GM21717 (cell line): ENCODE measurements around the gene PROZ.

Experiments used
- ATAC-seq: cut with Tn5 transposase; IDR thresholded peaks from one replicate; pipeline ENCODE4 v1.9.1; 2021; ENCODE audit warnings: mild to moderate bottlenecking, moderate library complexity; ENCODE audit not compliant: unreplicated experiment

PROZ gene

DNA sequence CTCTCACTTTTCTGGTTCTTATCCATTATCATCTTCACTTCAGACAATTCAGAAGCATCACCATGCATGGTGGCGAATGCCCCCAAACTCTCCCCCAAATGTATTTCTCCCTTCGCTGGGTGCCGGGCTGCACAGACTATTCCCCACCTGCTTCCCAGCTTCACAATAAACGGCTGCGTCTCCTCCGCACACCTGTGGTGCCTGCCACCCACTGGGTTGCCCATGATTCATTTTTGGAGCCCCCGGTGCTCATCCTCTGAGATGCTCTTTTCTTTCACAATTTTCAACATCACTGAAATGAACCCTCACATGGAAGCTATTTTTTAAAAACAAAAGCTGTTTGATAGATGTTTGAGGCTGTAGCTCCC lies 38.6 kb upstream of the PROZ start:
- ATAC-seq: no peak

DNA sequence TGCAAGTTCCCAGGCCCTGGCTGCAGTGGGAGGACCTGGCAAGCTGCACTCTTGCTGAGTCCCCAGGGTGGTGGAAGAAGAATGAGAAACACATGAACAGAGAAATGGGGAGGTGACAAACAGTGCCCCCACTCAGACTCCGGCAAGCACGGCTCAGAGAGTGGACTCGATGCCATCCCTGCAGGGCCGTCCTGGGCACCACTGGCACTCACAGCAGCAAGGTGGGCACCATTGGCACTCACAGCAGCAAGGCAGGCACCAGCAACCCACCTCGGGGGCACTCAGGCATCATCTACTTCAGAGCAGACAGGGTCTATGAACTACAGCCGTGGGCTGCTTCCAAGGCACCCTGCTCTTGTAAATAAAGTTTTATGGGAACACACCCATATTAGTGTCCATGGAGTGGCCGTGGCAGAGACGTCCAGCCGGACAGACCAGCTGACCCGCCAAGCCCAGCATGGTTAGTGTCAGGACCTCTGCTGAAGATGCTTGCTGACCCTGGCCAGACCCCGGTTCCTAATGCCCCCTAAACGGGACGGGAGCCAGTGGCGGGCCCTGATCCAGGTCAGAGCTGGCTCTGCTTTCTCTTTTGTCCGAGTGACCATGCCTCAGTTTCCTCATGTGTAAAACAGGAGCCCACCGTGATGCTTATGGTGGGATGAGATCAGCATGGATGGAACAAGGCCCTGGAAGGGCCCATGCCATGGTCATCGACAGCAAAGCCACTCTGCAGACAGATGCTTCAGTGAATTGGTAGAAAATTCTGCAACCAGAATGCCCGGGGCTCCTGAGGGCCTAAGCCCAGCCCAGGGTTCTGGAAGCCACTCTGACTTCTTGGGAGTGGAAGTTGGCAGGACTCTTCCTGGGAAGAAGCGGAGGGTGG lies 37.9 kb upstream of the PROZ start:
- no peak for ATAC-seq

DNA sequence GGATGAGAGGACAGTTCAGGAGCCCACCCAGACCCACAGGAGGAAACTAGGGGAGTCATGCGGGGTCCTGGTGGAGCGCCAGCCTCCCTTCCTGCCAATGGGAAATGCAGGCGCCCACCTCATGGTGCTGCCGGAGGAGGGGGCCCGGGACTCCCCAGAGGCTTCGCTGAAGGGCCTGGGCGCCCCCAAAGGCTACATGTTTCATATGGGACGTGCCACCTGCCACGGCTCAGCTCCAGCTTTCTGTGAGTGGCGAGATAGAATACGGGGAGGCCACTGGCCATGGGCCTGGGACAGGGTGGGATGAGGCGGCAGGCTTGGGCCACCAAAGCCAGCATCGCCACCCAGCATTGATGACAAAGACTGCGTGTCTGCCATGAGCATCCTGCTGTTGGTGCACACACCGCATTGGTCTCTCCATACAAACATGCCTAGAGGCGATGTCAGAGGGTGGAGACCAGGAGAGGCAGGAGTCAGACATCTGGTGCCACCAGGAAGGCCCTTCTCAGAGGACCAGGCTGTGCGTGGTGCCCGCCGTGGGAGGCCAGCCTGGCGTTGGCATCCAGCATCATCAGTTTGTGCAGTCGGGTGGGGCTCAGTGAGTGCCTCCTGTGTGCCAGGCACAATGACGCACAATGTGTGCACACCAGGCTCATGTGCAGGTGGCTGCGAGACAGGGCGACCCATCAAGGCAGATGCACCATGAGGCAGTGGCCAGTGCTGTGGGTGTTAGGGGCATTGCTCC lies 37.1 kb upstream of the PROZ start:
- no peak for ATAC-seq

DNA sequence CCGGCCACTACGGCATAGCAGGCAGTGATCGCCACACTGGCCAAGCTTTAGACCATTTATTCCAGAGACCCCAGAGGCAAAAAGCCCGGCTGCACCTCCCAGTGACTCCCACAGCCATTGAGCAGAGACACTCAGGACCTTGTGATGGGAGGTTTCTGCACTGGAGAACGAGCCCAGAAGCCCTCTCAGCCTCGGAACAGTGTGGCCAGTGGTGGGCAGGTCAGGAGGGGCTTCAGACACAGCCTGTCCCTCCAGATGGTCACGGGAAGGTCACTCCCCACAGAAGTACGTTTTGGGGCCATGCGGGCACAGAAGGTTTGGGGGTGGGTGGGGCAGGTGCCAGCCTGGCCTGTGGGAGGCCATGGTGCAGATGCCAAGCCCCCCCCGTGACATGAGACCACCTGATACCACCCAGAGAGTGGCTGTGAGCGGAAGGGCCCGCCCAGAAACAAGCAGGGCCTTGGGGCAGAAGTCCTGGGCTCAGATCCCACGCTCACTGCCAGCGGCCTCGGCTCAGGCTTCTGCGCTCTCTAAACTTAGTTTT lies 36.4 kb upstream of the PROZ start:
- no peak for ATAC-seq

DNA sequence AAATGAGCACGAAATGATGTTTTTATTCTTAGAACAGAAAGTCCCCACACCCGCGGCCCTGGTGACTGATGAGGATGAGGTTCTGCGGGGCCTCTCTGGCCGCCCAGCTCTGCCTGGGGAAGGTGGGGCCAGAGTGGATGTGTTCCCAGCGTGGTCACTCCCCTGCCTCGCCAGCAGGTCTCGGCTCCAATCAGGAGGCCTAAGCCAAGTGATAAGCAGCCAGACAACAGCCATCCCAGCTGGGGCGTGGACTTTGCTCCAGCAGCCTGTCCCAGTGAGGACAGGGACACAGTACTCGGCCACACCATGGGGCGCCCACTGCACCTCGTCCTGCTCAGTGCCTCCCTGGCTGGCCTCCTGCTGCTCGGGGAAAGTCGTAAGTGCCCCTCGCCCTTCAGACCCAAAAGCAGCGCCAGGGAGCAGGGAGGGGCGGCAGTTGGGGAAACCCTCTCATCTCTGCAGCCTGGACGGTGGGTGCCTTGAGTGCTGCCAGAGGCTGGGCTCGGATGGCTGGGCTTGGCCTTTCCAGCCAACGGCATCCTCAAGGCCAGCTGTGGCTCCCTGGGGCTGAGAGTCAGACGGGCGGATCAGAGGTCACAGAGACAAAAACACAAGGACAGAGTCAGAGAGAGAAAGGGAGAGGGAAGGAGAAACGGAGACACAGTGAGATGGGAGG lies 35.8 kb upstream of the PROZ start, which contains the start of gene F10:
TSS of gene F10 (plus strand) at position 250 of the 676 bp plus-strand sequence. CDS start at position 307, 57 bp downstream.
- ATAC-seq: no peak

GRCh38 chr13:113123226-113124201 lies 34.9 kb upstream of the PROZ start:
- no peak for ATAC-seq

DNA sequence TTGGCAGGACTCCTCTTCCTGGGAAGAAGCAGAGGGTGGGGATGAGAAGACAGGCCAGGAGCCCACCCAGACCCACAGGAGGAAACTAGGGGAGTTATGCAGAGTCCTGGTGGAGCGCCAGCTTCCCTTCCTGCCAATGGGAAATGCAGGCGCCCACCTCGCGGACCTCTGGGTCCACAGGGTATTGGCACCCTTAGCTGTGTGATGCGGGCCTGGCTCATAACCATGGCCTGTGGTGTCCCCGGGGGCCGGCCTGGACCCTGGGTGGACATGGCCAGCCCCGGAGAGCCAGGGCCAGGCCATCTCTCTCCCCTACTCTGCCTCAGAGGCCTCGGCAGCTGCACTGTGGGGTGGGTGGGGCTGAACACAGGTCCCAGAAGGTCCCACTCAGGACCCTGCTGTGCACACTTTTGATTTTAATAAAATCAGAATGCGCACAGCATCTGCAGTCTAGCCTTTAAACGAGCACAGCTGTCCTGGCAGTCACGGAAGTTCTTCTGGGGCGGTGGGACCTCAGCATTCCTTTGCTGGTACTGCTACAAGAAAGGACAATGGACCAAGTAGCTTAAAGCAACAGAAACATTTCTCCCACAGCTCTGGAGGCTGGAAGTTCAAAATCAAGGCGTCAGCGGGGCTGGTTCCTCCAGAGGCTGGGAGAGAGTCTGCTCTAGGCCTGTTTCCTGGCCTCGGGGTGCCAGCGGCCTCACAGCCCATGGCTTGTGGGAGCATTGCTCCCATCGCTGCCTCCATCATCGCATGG lies 34.1 kb upstream of the PROZ start:
- ATAC-seq: no peak

GRCh38 chr13:113125506-113126264 lies 32.8 kb upstream of the PROZ start:
- ATAC-seq: no peak

GRCh38 chr13:113126265-113127150 lies 31.9 kb upstream of the PROZ start:
- ATAC-seq: no peak

DNA sequence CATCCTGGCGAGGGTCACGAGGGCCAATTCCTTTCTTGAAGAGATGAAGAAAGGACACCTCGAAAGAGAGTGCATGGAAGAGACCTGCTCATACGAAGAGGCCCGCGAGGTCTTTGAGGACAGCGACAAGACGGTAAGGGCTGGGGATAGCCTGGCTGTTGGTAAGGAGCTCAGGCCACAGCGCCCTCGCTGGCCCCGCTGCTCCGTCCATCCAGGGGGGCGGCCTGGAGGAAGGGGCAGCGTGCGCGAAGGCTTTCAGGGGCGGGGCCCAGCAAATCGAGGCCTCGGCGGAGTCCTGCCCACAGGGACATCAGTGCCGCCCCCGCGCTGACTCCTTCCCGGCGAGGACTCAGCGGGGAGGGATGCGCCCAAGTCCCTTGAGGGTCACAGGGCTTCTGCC lies 29.0 kb upstream of the PROZ start:
- ATAC-seq: no peak

- no peak for ATAC-seq
Measured at GRCh38 chr13:113129921-113130750, 28.3 kb upstream of the PROZ start.

DNA sequence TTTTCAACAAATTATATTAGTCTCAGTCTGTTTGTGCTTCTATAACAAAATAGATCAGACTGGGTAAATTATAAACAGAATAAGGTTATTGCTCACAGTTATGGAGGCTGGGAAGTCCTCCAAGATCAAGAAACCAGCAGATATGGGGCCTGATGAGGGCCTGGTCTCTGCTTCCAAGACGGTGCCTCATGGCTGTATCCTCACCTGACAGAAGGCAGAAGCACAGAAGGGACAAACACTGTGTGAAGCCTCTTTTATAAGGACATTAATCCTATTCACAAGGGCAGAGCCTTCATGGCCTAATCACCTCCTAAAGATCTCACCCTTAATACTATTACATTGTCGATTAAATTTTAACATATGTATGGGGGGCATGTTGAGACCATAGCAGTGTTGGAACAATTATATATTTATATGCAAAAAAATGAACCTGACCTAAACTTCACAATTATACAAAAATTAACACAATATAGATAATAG lies 23.1 kb upstream of the PROZ start:
- ATAC-seq: no peak

GRCh38 chr13:113137691-113138298 lies 20.7 kb upstream of the PROZ start:
- ATAC-seq: no peak

- ATAC-seq: no peak
Measured at GRCh38 chr13:113138792-113139551, 19.5 kb upstream of the PROZ start.

DNA sequence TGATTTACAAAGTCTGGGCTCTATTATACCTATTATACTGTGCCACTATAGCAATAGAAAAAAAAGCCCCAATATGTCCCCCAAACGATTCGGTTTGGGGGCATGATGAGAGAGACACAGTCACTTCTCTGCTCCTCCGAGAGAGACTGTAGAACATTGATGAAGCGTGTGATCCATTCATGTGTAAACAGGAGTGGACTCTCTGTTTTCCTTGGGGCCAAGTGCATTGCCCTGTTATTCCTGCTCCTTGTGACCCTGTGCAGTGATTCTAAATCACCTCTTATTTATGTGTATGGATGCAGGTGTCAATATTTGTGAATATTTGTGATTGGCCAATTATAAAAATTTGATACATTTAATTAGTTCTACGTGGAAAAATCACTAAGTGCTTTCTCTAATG lies 18.9 kb upstream of the PROZ start:
- no peak for ATAC-seq
